GM12878 (cell line): ENCODE results near the gene CCDC91. TPM values are rescaled to one million over a fixed set of nuclear protein-coding genes. Genes with fewer than 3 reads are reported as not detected.
A peak's percentile ranks its signal among the peaks of the same experiment; 100 is the strongest.

Experiments
- ATAC-seq: fragments of 200-7000 bp; cut with Tn5 transposase; 3 replicates; pipeline ENCODE4 v1.9.1; 2020; ENCODE audit warnings: mild to moderate bottlenecking, moderate library complexity
- BruUV-seq: library from RNA; stranded (reverse); fragments of 400-500 nt; replicated peaks from 2 replicates; lab custom pipeline; 2021; lab: Mats Ljungman, UMichigan
- CTCF ChIA-PET: fragments of 300-600 bp; sonication (Branson Sonifier 250); formaldehyde crosslinking; extraction: SDS; loops from one replicate; lab custom pipeline; 2021; ENCODE audit warnings: inconsistent platforms; lab: Yijun Ruan, JAX
- POLR2A ChIA-PET: fragments of 350-600 bp; formaldehyde crosslinking; extraction: SDS; loops from one replicate; lab custom pipeline; 2021; ENCODE audit warnings: inconsistent platforms; lab: Charles Lee
- RAD21 ChIA-PET: fragments of 300-600 bp; sonication (Branson Sonifier 250); formaldehyde crosslinking; loops from one replicate; lab custom pipeline; 2023; ENCODE audit warnings: antibody characterized with exemption; ENCODE audit not compliant: unreplicated experiment; lab: Charles Lee
- SMC1A ChIA-PET: fragments of 300-600 bp; sonication (Branson Sonifier 250); formaldehyde crosslinking; loops from one replicate; lab custom pipeline; 2023; ENCODE audit not compliant: unreplicated experiment, uncharacterized antibody; lab: Charles Lee
- DNase-seq: peaks from one replicate; pipeline ENCODE4 v3.0.0-alpha.2; 2011; ENCODE audit warnings: low read depth, low spot score
- FAIRE-seq: peaks from 3 replicates; lab custom pipeline; 2011; peaks lifted over from hg19 to GRCh38; lab: Jason Lieb, UNC
- H2AFZ ChIP-seq: 2 replicates; pipeline ENCODE4 v1.6.0; 2011; ENCODE audit warnings: low read depth, low read length, control low read depth; ENCODE audit not compliant: control insufficient read depth
- H3K27ac ChIP-seq: 2 replicates; pipeline ENCODE4 v1.5.1; 2011; ENCODE audit warnings: control low read depth; ENCODE audit not compliant: control insufficient read depth, insufficient read depth
- H3K27me3 ChIP-seq, 2 experiments: replicated peaks in 1 of 2; 2 replicates each; pipeline versions ENCODE4 v1.6.0 to v1.6.1; 2011; ENCODE audit warnings: low read length in 1 of 2; ENCODE audit not compliant: control insufficient read depth in 2 of 2, insufficient read depth in 2 of 2
- H3K36me3 ChIP-seq, 2 experiments: 2 replicates each; pipeline ENCODE4 v1.5.1; 2011; ENCODE audit warnings: low read length in 1 of 2; ENCODE audit not compliant: control insufficient read depth in 2 of 2, insufficient read depth in 2 of 2
- H3K4me1 ChIP-seq: 2 replicates; pipeline ENCODE4 v1.6.1; 2011; ENCODE audit warnings: mild to moderate bottlenecking, low read length, moderate library complexity, mixed read lengths; ENCODE audit not compliant: control insufficient read depth, insufficient read depth
- H3K4me2 ChIP-seq: 2 replicates; pipeline ENCODE4 v1.6.0; 2011; ENCODE audit warnings: control low read depth; ENCODE audit not compliant: control insufficient read depth, insufficient read depth
- H3K4me3 ChIP-seq: fragments of 200-600 bp; sonication (generic); 2 replicates; pipeline ENCODE4 v1.5.1; 2016
- H3K79me2 ChIP-seq: 2 replicates; pipeline ENCODE4 v1.6.0; 2011; ENCODE audit warnings: low read length; ENCODE audit not compliant: control insufficient read depth, insufficient read depth
- H3K9ac ChIP-seq: 2 replicates; pipeline ENCODE4 v1.8.0; 2011; ENCODE audit warnings: low read length, control low read depth, mixed read lengths; ENCODE audit not compliant: control insufficient read depth, insufficient read depth
- H3K9me3 ChIP-seq: replicated peaks from 3 replicates; pipeline ENCODE4 v1.5.1; 2011; ENCODE audit warnings: mild to moderate bottlenecking, low read length; ENCODE audit not compliant: control insufficient read depth, insufficient read depth
- H4K20me1 ChIP-seq: 2 replicates; pipeline ENCODE4 v1.6.0; 2011; ENCODE audit not compliant: control insufficient read depth, insufficient read depth
- CEBPZ ChIP-seq: fragments of 150-350 bp; IDR thresholded peaks from 2 replicates; pipeline ENCODE4 v1.6.1; 2016; ENCODE audit warnings: low read depth, low read length
- JUNB ChIP-seq: IDR thresholded peaks from 2 replicates; pipeline ENCODE4 v1.6.1; 2016; ENCODE audit warnings: antibody characterized with exemption, mild to moderate bottlenecking
- MEF2A ChIP-seq: IDR thresholded peaks from 2 replicates; pipeline ENCODE4 v1.6.1; 2011; ENCODE audit warnings: low read depth, mild to moderate bottlenecking, low read length, moderate library complexity; ENCODE audit not compliant: insufficient read depth
- REST ChIP-seq: IDR thresholded peaks from 2 replicates; pipeline ENCODE4 v1.6.1; 2012; ENCODE audit warnings: mild to moderate bottlenecking, low read depth, low read length
- WGBS: methylation state at CpG from one replicate; pipeline ENCODE4 v1.1.6; 2016; ENCODE audit warnings: low lambda C conversion rate; ENCODE audit not compliant: insufficient replicate concordance, insufficient coverage; ENCODE audit errors: missing lambda C conversion rate; 5-methylcytosine and 5-hydroxymethylcytosine counted together
- in situ Hi-C: fragments of 300-500 bp; cut with MboI; formaldehyde crosslinking; loops from 9 replicates; pipeline ENCODE4 v1.14.3; 2018; ENCODE audit warnings: mixed read lengths
- intact Hi-C: fragments of 100-400 bp; cut with micrococcal nuclease; formaldehyde crosslinking; loops from one replicate; pipeline ENCODE4 v1.14.2; 2022; ENCODE audit not compliant: unreplicated experiment
- polyA plus RNA-seq, 11 experiments: library from polyadenylated mRNA; depleted of rRNA in 4 of 11; unstranded in 6 of 11; stranded (reverse) in 5 of 11; fragments of >200 nt; fragmentation: Nextera tagmentation in 4 of 11; fragmentation: Illumina TruSeq in 1 of 11; extraction: Ambion mirVana in 4 of 11; extraction: Trizol in 1 of 11; gene quantifications; 1 replicate in 1 of 11; 2 replicates in 10 of 11; pipeline versions ENCODE4 v1.2.1 to v1.2.3, GENCODE V29; 2011 to 2016; ENCODE audit warnings: inconsistent platforms in 2 of 11, missing spikeins in 2 of 11, low read depth in 1 of 11
- total RNA-seq, 4 experiments: library from RNA; depleted of rRNA in 3 of 4; stranded (reverse); fragments of >200 nt in 3 of 4; fragmentation: Illumina TruSeq in 1 of 4; extraction: Trizol in 1 of 4; gene quantifications; 2 replicates each; pipeline versions ENCODE4 v1.2.1 to v1.2.3, GENCODE V29; 2013 to 2021

Gene CCDC91
- total and polyA plus RNA-seq, 10 of the 15 experiments (the other 5 are each of a cell fraction or from before 2014, with no cell fraction given) = 6.1 to 24.9 (median 16.5) TPM

GRCh38 chr12:28537474-28537873 lies 347.2 kb downstream of the CCDC91 start:
- FAIRE-seq = no peak
- H3K9me3 ChIP-seq = no peaks in the 10 kb centered on the region; the same call in 2 of the 3 replicates
- H3K4me1 ChIP-seq = no peaks in the 10 kb centered on the region
- TF ChIP-seq CEBPZ (no peak), JUNB (peak; percentile 37; the same call in 1 of the 2 replicates), REST (no peak), MEF2A (0 out of 2 replicates have a peak, but pooled peaks have one; percentile 6)
- TF ChIP-seq, all 136 proteins: peak for 2
- Histone ChIP-seq H3K9ac (no peak overlapping the region), H3K27me3 (no peaks in the 10 kb centered on the region), H3K4me3 (no peak overlapping the region), H3K36me3 (no peaks in the 10 kb centered on the region; a peak in 1 of 4 replicates), H2AFZ (no peak overlapping the region), H3K27ac (no peak overlapping the region), H3K4me2 (no peak overlapping the region), H4K20me1 (no peaks in the 10 kb centered on the region), H3K79me2 (no peaks in the 10 kb centered on the region)
- in situ Hi-C loops = no loop called here
- intact Hi-C loops = no loop called here
- no TSS peak for BruUV-seq
- ChIA-PET CTCF (interaction anchor here (1.0 to 1.3 kb wide), 2 partner anchors 8 to 17 kb away, joined by 3 to 4 read pairs; no protein-coding TSS in a partner anchor), SMC1A (interaction anchor here (0.6 to 1.3 kb wide), 5 partner anchors 9 to 429 kb away, joined by 3 to 5 read pairs (median 3); no protein-coding TSS in a partner anchor), POLR2A (no interaction called here), RAD21 (no interaction called here)
- WGBS = 100% methylated on average over 1 of the region's 1 CpG
- DNase-seq = no peak
- ATAC-seq = no peak
